Fibroblast of villous mesenchyme (primary cell): ENCODE measurements around the gene PRKN. TPM values are rescaled to one million over a fixed set of nuclear protein-coding genes. Genes with fewer than 3 reads are reported as not detected.

ENCODE experiments used
- DNase-seq: peaks from one replicate; pipeline ENCODE4 v3.0.0-alpha.2; 2010; ENCODE audit warnings: low read depth
- H3K4me3 ChIP-seq: 2 replicates; pipeline ENCODE4 v1.5.1; 2011; ENCODE audit warnings: low read depth, mild to moderate bottlenecking, low read length
- CTCF ChIP-seq: IDR thresholded peaks from 2 replicates; pipeline ENCODE4 v1.5.1; 2012; ENCODE audit warnings: low read depth, mild to moderate bottlenecking, low read length; ENCODE audit not compliant: insufficient read depth
- total RNA-seq: library from RNA; depleted of rRNA; stranded (reverse); fragments of >200 nt; gene quantifications from 2 replicates; pipeline ENCODE4 v1.2.3, GENCODE V29; 2012

PRKN gene
- total RNA-seq, 1 donor, result 2.2 TPM

- no peak for TF ChIP-seq CTCF
- H3K4me3 ChIP-seq, result no peak overlapping the region
- DNase-seq, result no peak
Observed at GRCh38 chr6:162674452-162674851, 53.1 kb downstream of the PRKN start.

- TF ChIP-seq CTCF, result no peak
- no peak for DNase-seq
Observed at GRCh38 chr6:162671580-162672165, 55.9 kb downstream of the PRKN start.

GRCh38 chr6:162670345-162670744, 57.2 kb downstream of the PRKN start:
- DNase-seq, result no peak
- H3K4me3 ChIP-seq, result no peak overlapping the region
- TF ChIP-seq CTCF, result no peak

More at GRCh38 chr6:162671580-162672165, 55.9 kb downstream of the PRKN start:
- H3K4me3 ChIP-seq, result no peak overlapping the region

- DNase-seq, result no peak
- H3K4me3 ChIP-seq, result no peak overlapping the region
- no peak for TF ChIP-seq CTCF
Observed at GRCh38 chr6:162666246-162666645, 61.3 kb downstream of the PRKN start.

- no peak for DNase-seq
- no peak for TF ChIP-seq CTCF
- H3K4me3 ChIP-seq, result no peak overlapping the region
Observed at GRCh38 chr6:162653808-162654207, 73.8 kb downstream of the PRKN start.

GRCh38 chr6:162651505-162651904, 76.1 kb downstream of the PRKN start:
- no peak overlapping the region for H3K4me3 ChIP-seq
- no peak for DNase-seq
- TF ChIP-seq CTCF, result no peak

- no peak for DNase-seq
- H3K4me3 ChIP-seq, result no peak overlapping the region
- TF ChIP-seq CTCF, result no peak
Observed at GRCh38 chr6:162649271-162649670, 78.3 kb downstream of the PRKN start.
